ENCODE data around the gene FTO.

- TF ChIP-seq CTCF (IDR thresholded peaks at IDR 0.05; ENCODE audit: poor library complexity) = no peak
- no peak for TF ChIP-seq EZH2 (IDR thresholded peaks at IDR 0.05; ENCODE audit: borderline replicate concordance)
- no peak for TF ChIP-seq EZH2phosphoT487 (IDR thresholded peaks at IDR 0.05; ENCODE audit: low read depth, severe bottlenecking, unreplicated experiment)
Observed at GRCh38 chr16:53844804-53845203, 140.8 kb downstream of the FTO start.

All from hepatocyte (in vitro differentiated cells).